Panc1 (cell line): Measurements from ENCODE around the gene DYNLL2. TPM values are rescaled to one million over a fixed set of nuclear protein-coding genes. Genes with fewer than 3 reads are reported as not detected.

ENCODE experiments used
- ATAC-seq: fragments of 200-7000 bp; cut with Tn5 transposase; 2 replicates; pipeline ENCODE4 v1.9.1; 2020; ENCODE audit warnings: mild to moderate bottlenecking, moderate library complexity
- BruUV-seq: library from RNA; stranded (reverse); fragments of 400-500 nt; replicated peaks from 2 replicates; lab custom pipeline; 2021; lab: Mats Ljungman, UMichigan
- CTCF ChIA-PET: fragments of 300-600 bp; sonication (Branson Sonifier 250); formaldehyde crosslinking; loops from one replicate; lab custom pipeline; 2022; ENCODE audit warnings: antibody characterized with exemption; lab: Charles Lee
- POLR2A ChIA-PET: fragments of 300-600 bp; sonication (Branson Sonifier 250); formaldehyde crosslinking; loops from one replicate; lab custom pipeline; 2022; ENCODE audit warnings: antibody characterized with exemption; lab: Charles Lee
- DNase-seq: peaks from one replicate; pipeline ENCODE4 v3.0.0-alpha.2; 2010; ENCODE audit warnings: low read depth, low spot score
- H3K27ac ChIP-seq: 2 replicates; pipeline ENCODE4 v1.5.1; 2011; ENCODE audit warnings: mild to moderate bottlenecking, low read length, inconsistent platforms
- H3K27me3 ChIP-seq: fragments of 200-500 bp; sonication (Bioruptor generic); 2 replicates; pipeline ENCODE4 v1.6.0; 2014; ENCODE audit warnings: low read length, inconsistent platforms; ENCODE audit not compliant: control insufficient read depth, insufficient read depth
- H3K36me3 ChIP-seq: fragments of 200-500 bp; sonication (Bioruptor generic); 2 replicates; pipeline ENCODE4 v1.5.1; 2014; ENCODE audit warnings: inconsistent platforms, mild to moderate bottlenecking, low read length, moderate library complexity; ENCODE audit not compliant: control insufficient read depth, insufficient read depth
- H3K4me1 ChIP-seq: 2 replicates; pipeline ENCODE4 v1.5.1; 2011; ENCODE audit warnings: inconsistent platforms, mild to moderate bottlenecking, low read length, moderate library complexity; ENCODE audit not compliant: control insufficient read depth, insufficient read depth
- H3K4me3 ChIP-seq, 2 experiments: 2 replicates each; pipeline ENCODE4 v1.5.1; 2011 to 2012; ENCODE audit warnings: low read depth in 2 of 2, low read length in 2 of 2, mild to moderate bottlenecking in 2 of 2, inconsistent platforms in 1 of 2, moderate library complexity in 1 of 2
- H3K9me3 ChIP-seq: fragments of 200-500 bp; sonication (Bioruptor generic); 2 replicates; pipeline ENCODE4 v1.5.1; 2014; ENCODE audit warnings: low read depth, mild to moderate bottlenecking, inconsistent platforms, low read length, moderate library complexity; ENCODE audit not compliant: control insufficient read depth, insufficient read depth
- POLR2AphosphoS5 ChIP-seq: IDR thresholded peaks from 2 replicates; pipeline ENCODE4 v1.6.1; 2012; ENCODE audit warnings: mild to moderate bottlenecking, low read depth, low read length, moderate library complexity
- SIN3A ChIP-seq: IDR thresholded peaks from 2 replicates; pipeline ENCODE4 v1.6.1; 2012; ENCODE audit warnings: low read depth, mild to moderate bottlenecking, low read length, moderate library complexity, borderline replicate concordance; ENCODE audit not compliant: insufficient read depth
- TCF7L2 ChIP-seq: IDR thresholded peaks from 2 replicates; pipeline ENCODE4 v1.6.1; 2011; ENCODE audit warnings: mild to moderate bottlenecking, low read depth, low read length, inconsistent platforms
- in situ Hi-C: cut with HindIII; loops from 2 replicates; pipeline ENCODE4 v1.10.0; 2016; ENCODE audit warnings: low sequenced_read_pairs, low pct_unique_long_range_greater_than_20kb
- intact Hi-C: fragments of 100-400 bp; cut with micrococcal nuclease; formaldehyde crosslinking; loops from one replicate; pipeline ENCODE4 v1.10.0; 2022; ENCODE audit not compliant: unreplicated experiment
- total RNA-seq: library from RNA; stranded (reverse); gene quantifications from one replicate; pipeline ENCODE4 v1.2.1, GENCODE V29; 2021; ENCODE audit not compliant: unreplicated experiment
- TF ChIP-seq, protein P1 (sequence below), 2 experiments: IDR thresholded peaks; 2 replicates each; pipeline ENCODE4 v1.6.1; 2011 to 2012; ENCODE audit warnings: low read depth in 2 of 2, control low read depth in 1 of 2, low read length in 1 of 2, mild to moderate bottlenecking in 1 of 2, moderate library complexity in 1 of 2; ENCODE audit not compliant: insufficient read depth in 1 of 2
- TF ChIP-seq, protein P2 (sequence below): fragments of 450-650 bp; IDR thresholded peaks from 2 replicates; pipeline ENCODE4 v1.5.1; 2017; ENCODE audit warnings: mild to moderate bottlenecking

The DYNLL2 gene
- total RNA-seq, 1 experiment from 2014 or later: 19.8 TPM

DNA sequence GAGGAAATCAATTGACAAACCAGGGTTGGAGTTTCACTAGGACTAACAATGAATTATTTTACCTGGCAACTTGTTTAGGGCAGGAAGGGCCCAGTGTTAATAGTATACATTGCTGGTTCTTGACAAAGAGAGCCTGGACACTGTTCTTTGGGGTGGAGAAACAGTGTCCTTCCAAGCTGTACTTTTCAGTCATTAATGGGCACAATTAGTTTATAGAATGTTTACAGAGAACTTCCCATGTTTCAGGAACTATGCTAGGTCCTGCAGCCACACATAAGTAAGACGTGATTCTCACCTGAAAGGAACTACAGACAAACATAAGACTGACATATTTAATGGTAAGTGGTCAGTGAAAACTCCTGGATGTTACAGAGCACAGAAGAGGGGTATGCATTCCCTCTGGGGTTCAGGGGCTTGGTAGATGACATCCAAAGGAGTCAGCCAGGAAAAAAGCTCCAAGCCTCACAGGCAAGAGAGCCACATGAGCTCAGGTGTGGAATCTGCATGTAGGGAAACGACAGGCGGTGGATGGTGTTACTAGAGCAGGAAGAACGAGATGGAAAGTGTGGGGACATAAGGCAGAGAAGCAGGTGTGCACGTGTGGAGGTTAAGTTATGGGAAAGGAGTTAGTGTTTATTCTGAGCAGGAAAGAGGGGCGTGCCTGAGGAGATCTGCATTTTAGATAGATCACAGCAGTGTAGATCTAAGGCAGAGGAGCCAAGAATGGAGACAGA, 3.8 kb upstream of the DYNLL2 start:
- Histone ChIP-seq H3K27ac (no peak overlapping the region), H3K4me1 (peaks cover 7% of the 10 kb centered on the region), H3K4me3 (no peak overlapping the region), H3K9me3 (no peaks in the 10 kb centered on the region), H3K27me3 (peaks cover 16% of the 10 kb centered on the region), H3K36me3 (no peaks in the 10 kb centered on the region)
- no TSS peak for BruUV-seq
- ChIA-PET POLR2A (no interaction called here), CTCF (no interaction called here)
- ATAC-seq: no peak
- in situ Hi-C loops (no loop called here), intact Hi-C loops (loop anchor here (5.0 kb wide), 1 partner anchor 72 kb away; the partner anchor contains the start of gene SRSF1)
- TF ChIP-seq POLR2AphosphoS5 (no peak), TCF7L2 (no peak), SIN3A (no peak)
- TF ChIP-seq, protein P1, sequence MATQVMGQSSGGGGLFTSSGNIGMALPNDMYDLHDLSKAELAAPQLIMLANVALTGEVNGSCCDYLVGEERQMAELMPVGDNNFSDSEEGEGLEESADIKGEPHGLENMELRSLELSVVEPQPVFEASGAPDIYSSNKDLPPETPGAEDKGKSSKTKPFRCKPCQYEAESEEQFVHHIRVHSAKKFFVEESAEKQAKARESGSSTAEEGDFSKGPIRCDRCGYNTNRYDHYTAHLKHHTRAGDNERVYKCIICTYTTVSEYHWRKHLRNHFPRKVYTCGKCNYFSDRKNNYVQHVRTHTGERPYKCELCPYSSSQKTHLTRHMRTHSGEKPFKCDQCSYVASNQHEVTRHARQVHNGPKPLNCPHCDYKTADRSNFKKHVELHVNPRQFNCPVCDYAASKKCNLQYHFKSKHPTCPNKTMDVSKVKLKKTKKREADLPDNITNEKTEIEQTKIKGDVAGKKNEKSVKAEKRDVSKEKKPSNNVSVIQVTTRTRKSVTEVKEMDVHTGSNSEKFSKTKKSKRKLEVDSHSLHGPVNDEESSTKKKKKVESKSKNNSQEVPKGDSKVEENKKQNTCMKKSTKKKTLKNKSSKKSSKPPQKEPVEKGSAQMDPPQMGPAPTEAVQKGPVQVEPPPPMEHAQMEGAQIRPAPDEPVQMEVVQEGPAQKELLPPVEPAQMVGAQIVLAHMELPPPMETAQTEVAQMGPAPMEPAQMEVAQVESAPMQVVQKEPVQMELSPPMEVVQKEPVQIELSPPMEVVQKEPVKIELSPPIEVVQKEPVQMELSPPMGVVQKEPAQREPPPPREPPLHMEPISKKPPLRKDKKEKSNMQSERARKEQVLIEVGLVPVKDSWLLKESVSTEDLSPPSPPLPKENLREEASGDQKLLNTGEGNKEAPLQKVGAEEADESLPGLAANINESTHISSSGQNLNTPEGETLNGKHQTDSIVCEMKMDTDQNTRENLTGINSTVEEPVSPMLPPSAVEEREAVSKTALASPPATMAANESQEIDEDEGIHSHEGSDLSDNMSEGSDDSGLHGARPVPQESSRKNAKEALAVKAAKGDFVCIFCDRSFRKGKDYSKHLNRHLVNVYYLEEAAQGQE (IDR thresholded peaks at IDR 0.05; ENCODE audit: insufficient read depth in 1 of 2, low read depth in 2 of 2, low read length in 1 of 2): no peak
- TF ChIP-seq, protein P2, sequence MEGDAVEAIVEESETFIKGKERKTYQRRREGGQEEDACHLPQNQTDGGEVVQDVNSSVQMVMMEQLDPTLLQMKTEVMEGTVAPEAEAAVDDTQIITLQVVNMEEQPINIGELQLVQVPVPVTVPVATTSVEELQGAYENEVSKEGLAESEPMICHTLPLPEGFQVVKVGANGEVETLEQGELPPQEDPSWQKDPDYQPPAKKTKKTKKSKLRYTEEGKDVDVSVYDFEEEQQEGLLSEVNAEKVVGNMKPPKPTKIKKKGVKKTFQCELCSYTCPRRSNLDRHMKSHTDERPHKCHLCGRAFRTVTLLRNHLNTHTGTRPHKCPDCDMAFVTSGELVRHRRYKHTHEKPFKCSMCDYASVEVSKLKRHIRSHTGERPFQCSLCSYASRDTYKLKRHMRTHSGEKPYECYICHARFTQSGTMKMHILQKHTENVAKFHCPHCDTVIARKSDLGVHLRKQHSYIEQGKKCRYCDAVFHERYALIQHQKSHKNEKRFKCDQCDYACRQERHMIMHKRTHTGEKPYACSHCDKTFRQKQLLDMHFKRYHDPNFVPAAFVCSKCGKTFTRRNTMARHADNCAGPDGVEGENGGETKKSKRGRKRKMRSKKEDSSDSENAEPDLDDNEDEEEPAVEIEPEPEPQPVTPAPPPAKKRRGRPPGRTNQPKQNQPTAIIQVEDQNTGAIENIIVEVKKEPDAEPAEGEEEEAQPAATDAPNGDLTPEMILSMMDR: no peak
- DNase-seq: no peak

DNA sequence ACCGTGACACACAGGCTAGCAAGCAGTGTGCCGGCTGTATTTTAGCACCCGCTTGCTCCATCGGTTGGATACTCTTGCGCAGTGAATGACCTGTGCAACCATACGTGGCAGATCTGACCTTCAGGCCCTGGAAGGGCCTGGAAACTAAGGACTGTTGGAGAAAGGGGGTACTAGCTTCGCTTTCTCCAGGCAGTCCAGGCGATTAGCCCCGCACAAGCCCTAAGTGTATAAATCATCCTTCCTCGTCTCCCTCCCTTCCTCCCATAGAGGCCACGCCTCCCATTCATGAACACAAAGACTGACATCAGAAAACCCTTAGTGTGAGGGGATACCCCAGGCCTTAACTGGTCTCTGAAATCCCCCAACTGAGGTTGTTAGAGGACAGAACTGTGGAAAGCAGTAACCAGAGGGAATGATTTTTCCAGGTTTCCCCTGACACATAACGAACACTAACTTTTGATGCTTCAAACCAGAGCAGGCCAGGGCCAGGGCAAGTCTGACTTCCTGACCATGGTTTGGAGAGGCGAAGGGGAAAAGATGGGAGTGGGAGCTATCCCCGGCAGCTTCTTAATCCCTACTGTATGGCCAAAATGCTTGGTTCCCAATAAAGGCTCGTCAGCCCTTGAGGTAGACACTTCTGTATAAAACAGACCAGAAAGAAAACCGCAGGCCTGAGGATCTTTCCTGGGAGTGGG, 1.4 kb upstream of the DYNLL2 start:
- ChIA-PET POLR2A (no interaction called here), CTCF (no interaction called here)
- no peak for ATAC-seq
- Histone ChIP-seq H3K27ac (peak overlapping the region; percentile 96), H3K9me3 (no peaks in the 10 kb centered on the region), H3K4me1 (peaks cover 16% of the 10 kb centered on the region), H3K36me3 (no peaks in the 10 kb centered on the region), H3K4me3 (no peak overlapping the region), H3K27me3 (peaks cover 10% of the 10 kb centered on the region)
- BruUV-seq: no TSS peak
- DNase-seq: no peak
- no peak for TF ChIP-seq POLR2AphosphoS5
- no peak for TF ChIP-seq SIN3A
- no peak for TF ChIP-seq TCF7L2
- in situ Hi-C loops: no loop called here
- intact Hi-C loops: loop anchor here (5.0 kb wide), 1 partner anchor 74 kb away; the partner anchor contains the start of gene SRSF1
